Suprapubic skin (tissue), 4 donors: ENCODE data around the gene FIP1L1. TPM values are rescaled to one million over a fixed set of nuclear protein-coding genes. Genes with fewer than 3 reads are reported as not detected.

Source experiments
- DNase-seq, 2 donors: peaks; one replicate each; pipeline ENCODE4 v3.0.0-alpha.2; 2019; ENCODE audit warnings: low spot score in 2 of 2
- H3K27ac ChIP-seq: fragments of 200-600 bp; sonication (generic); one replicate; pipeline ENCODE4 v1.5.1; 2019
- H3K27me3 ChIP-seq: fragments of 200-600 bp; sonication (generic); one replicate; pipeline ENCODE4 v1.5.1; 2019
- H3K36me3 ChIP-seq: fragments of 200-600 bp; sonication (generic); one replicate; pipeline ENCODE4 v1.5.1; 2019
- H3K4me1 ChIP-seq: fragments of 200-600 bp; sonication (generic); one replicate; pipeline ENCODE4 v1.5.1; 2019
- H3K4me3 ChIP-seq: fragments of 200-600 bp; sonication (generic); one replicate; pipeline ENCODE4 v1.5.1; 2019; ENCODE audit warnings: mild to moderate bottlenecking
- H3K9me3 ChIP-seq: fragments of 200-600 bp; sonication (generic); one replicate; pipeline ENCODE4 v1.5.1; 2019
- CTCF ChIP-seq, 2 donors: fragments of 200-600 bp in 1 of 2; fragments of 450-650 bp in 1 of 2; sonication (generic) in 1 of 2; IDR thresholded peaks; one replicate each; pipeline ENCODE4 v1.5.1; 2016 to 2019; ENCODE audit warnings: antibody characterized with exemption in 2 of 2, mild to moderate bottlenecking in 1 of 2, moderate library complexity in 1 of 2
- EP300 ChIP-seq: sonication (generic); formaldehyde crosslinking; IDR thresholded peaks from one replicate; pipeline ENCODE4 v1.6.1; 2017; ENCODE audit warnings: antibody characterized with exemption
- POLR2A ChIP-seq, 2 donors: fragments of 450-650 bp; IDR thresholded peaks; one replicate each; pipeline ENCODE4 v1.6.1; 2017; ENCODE audit warnings: antibody characterized with exemption in 2 of 2, mild to moderate bottlenecking in 2 of 2, moderate library complexity in 2 of 2
- POLR2AphosphoS5 ChIP-seq, 3 donors: sonication (generic); formaldehyde crosslinking; IDR thresholded peaks; one replicate each; pipeline ENCODE4 v1.6.1; 2017; ENCODE audit warnings: antibody characterized with exemption in 3 of 3
- WGBS: methylation state at CpG from one replicate; pipeline ENCODE4 v1.1.5; 2018; 5-methylcytosine and 5-hydroxymethylcytosine counted together
- total RNA-seq, 4 donors: library from RNA; depleted of rRNA; stranded (reverse); fragments of >200 nt; gene quantifications; one replicate each; pipeline ENCODE4 v1.1.0, GENCODE V29; 2016

Gene FIP1L1
- total RNA-seq, 4 donors from 2014 or later: 33.8 to 57.5 (median 46.6) TPM

- DNase-seq: no peak
- Histone ChIP-seq H3K27me3 (no peaks in the 10 kb centered on the region), H3K4me3 (no peak overlapping the region), H3K4me1 (peaks cover 11% of the 10 kb centered on the region), H3K36me3 (no peaks in the 10 kb centered on the region), H3K9me3 (no peaks in the 10 kb centered on the region), H3K27ac (no peak overlapping the region)
- WGBS: 83% methylated on average over 1 of the region's 1 CpG
- TF ChIP-seq EP300: no peak
- no peak for TF ChIP-seq CTCF (IDR thresholded peaks at IDR 0.05)
- no peak for TF ChIP-seq POLR2A (IDR thresholded peaks at IDR 0.05)
- no peak for TF ChIP-seq POLR2AphosphoS5 (IDR thresholded peaks at IDR 0.05)
Measured at GRCh38 chr4:53502094-53502493, 124.7 kb downstream of the FIP1L1 start.

GRCh38 chr4:53505947-53506346, 128.5 kb downstream of the FIP1L1 start:
- Histone ChIP-seq H3K9me3 (no peaks in the 10 kb centered on the region), H3K4me3 (no peak overlapping the region), H3K27me3 (no peaks in the 10 kb centered on the region), H3K36me3 (no peaks in the 10 kb centered on the region), H3K27ac (no peak overlapping the region), H3K4me1 (peaks cover 9% of the 10 kb centered on the region)
- 92% methylated on average over 2 of the region's 2 CpGs for WGBS
- TF ChIP-seq CTCF (IDR thresholded peaks at IDR 0.05) (no peak), POLR2A (IDR thresholded peaks at IDR 0.05) (no peak), EP300 (no peak), POLR2AphosphoS5 (IDR thresholded peaks at IDR 0.05) (no peak)
- DNase-seq: no peak

- no peaks in the 10 kb centered on the region for H3K27me3 ChIP-seq
- H3K9me3 ChIP-seq: no peaks in the 10 kb centered on the region
- 95% methylated on average over 7 of the region's 7 CpGs for WGBS
- TF ChIP-seq POLR2AphosphoS5 (IDR thresholded peaks at IDR 0.05): no peak
- H3K27ac ChIP-seq: no peak overlapping the region
- H3K36me3 ChIP-seq: no peaks in the 10 kb centered on the region
- no peak for DNase-seq
- peaks cover 14% of the 10 kb centered on the region for H3K4me1 ChIP-seq
- H3K4me3 ChIP-seq: no peak overlapping the region
Measured at GRCh38 chr4:53507058-53507457, 129.6 kb downstream of the FIP1L1 start.

GRCh38 chr4:53507671-53508286, 130.3 kb downstream of the FIP1L1 start:
- no peak for TF ChIP-seq EP300
- TF ChIP-seq POLR2AphosphoS5 (IDR thresholded peaks at IDR 0.05): no peak
- TF ChIP-seq POLR2A (IDR thresholded peaks at IDR 0.05): no peak
- no peak for TF ChIP-seq CTCF (IDR thresholded peaks at IDR 0.05)
- Histone ChIP-seq H3K4me1 (peaks cover 14% of the 10 kb centered on the region), H3K27ac (no peak overlapping the region), H3K9me3 (no peaks in the 10 kb centered on the region), H3K36me3 (no peaks in the 10 kb centered on the region), H3K4me3 (no peak overlapping the region), H3K27me3 (no peaks in the 10 kb centered on the region)
- DNase-seq: no peak
- 84% methylated on average over 12 of the region's 17 CpGs for WGBS

GRCh38 chr4:53508446-53508845, 131.0 kb downstream of the FIP1L1 start:
- TF ChIP-seq POLR2AphosphoS5 (IDR thresholded peaks at IDR 0.05) (no peak), CTCF (IDR thresholded peaks at IDR 0.05) (no peak), EP300 (no peak), POLR2A (IDR thresholded peaks at IDR 0.05) (no peak)
- Histone ChIP-seq H3K36me3 (no peaks in the 10 kb centered on the region), H3K27ac (no peak overlapping the region), H3K9me3 (no peaks in the 10 kb centered on the region), H3K4me1 (peaks cover 14% of the 10 kb centered on the region), H3K4me3 (no peak overlapping the region), H3K27me3 (no peaks in the 10 kb centered on the region)
- WGBS: 53% methylated on average over 1 of the region's 1 CpG
- no peak for DNase-seq

- peaks cover 14% of the 10 kb centered on the region for H3K4me1 ChIP-seq
- no peak for DNase-seq
- H3K27ac ChIP-seq: no peak overlapping the region
- WGBS: 21% methylated on average over 4 of the region's 5 CpGs
- H3K27me3 ChIP-seq: no peaks in the 10 kb centered on the region
- no peaks in the 10 kb centered on the region for H3K36me3 ChIP-seq
- TF ChIP-seq EP300 (no peak), POLR2AphosphoS5 (IDR thresholded peaks at IDR 0.05) (no peak), CTCF (IDR thresholded peaks at IDR 0.05) (no peak), POLR2A (IDR thresholded peaks at IDR 0.05) (no peak)
- H3K4me3 ChIP-seq: no peak overlapping the region
- no peaks in the 10 kb centered on the region for H3K9me3 ChIP-seq
Measured at GRCh38 chr4:53510321-53510720, 132.9 kb downstream of the FIP1L1 start.
